Heart right ventricle (tissue), 16 donors: Measurements from ENCODE around the gene MARCHF9. TPM values are rescaled to one million over a fixed set of nuclear protein-coding genes. Genes with fewer than 3 reads are reported as not detected.

Experiments
- ATAC-seq, 8 donors: fragments of 200-7000 bp; cut with Tn5 transposase; one replicate each; pipeline ENCODE4 v1.9.1; 2020; ENCODE audit warnings: mild to moderate bottlenecking in 8 of 8, moderate library complexity in 8 of 8, moderate number of reproducible peaks in 1 of 8
- DNase-seq, 2 donors: peaks; one replicate each; pipeline ENCODE4 v3.0.0-alpha.2; 2020
- H3K27ac ChIP-seq, 10 donors: fragments of 200-600 bp; sonication (generic) in 2 of 10; one replicate each; pipeline versions ENCODE4 v1.5.0 to v1.8.0; 2020 to 2022; ENCODE audit warnings: mild to moderate bottlenecking in 3 of 10
- H3K27me3 ChIP-seq, 7 donors: fragments of 200-600 bp; one replicate each; pipeline ENCODE4 v1.8.0; 2021 to 2022; ENCODE audit warnings: mild to moderate bottlenecking in 2 of 7
- H3K36me3 ChIP-seq, 9 donors: fragments of 200-600 bp; sonication (generic) in 1 of 9; one replicate each; pipeline versions ENCODE4 v1.5.0 to v1.8.0; 2020 to 2022; ENCODE audit warnings: mild to moderate bottlenecking in 2 of 9
- H3K4me1 ChIP-seq, 9 donors: fragments of 200-600 bp; sonication (generic) in 1 of 9; one replicate each; pipeline versions ENCODE4 v1.5.0 to v1.8.0; 2020 to 2022; ENCODE audit warnings: mild to moderate bottlenecking in 4 of 9
- H3K4me3 ChIP-seq, 10 donors: fragments of 200-600 bp; sonication (generic) in 2 of 10; one replicate each; pipeline versions ENCODE4 v1.5.0 to v1.8.0; 2020 to 2022; ENCODE audit warnings: mild to moderate bottlenecking in 7 of 10, moderate library complexity in 2 of 10
- H3K9me3 ChIP-seq, 11 donors: fragments of 200-600 bp in 10 of 11; sonication (generic) in 2 of 11; one replicate each; pipeline versions ENCODE4 v1.5.0 to v1.8.0; 2013 to 2022; ENCODE audit warnings: mild to moderate bottlenecking in 2 of 11, control low read depth in 1 of 11, moderate library complexity in 1 of 11
- CTCF ChIP-seq, 9 donors: fragments of 200-600 bp; sonication (generic) in 2 of 9; IDR thresholded peaks; one replicate each; pipeline versions ENCODE4 v1.5.0 to v1.8.0; 2021 to 2022; ENCODE audit warnings: antibody characterized with exemption in 9 of 9, mild to moderate bottlenecking in 5 of 9, moderate library complexity in 1 of 9
- WGBS, 2 donors: extraction: QIAGEN DNeasy Blood & Tissue Kit; methylation state at CpG; one replicate each; pipeline ENCODE4 v1.1.7; 2013; ENCODE audit warnings: inconsistent platforms in 1 of 2; 5-methylcytosine and 5-hydroxymethylcytosine counted together
- intact Hi-C, 10 donors: fragments of 100-400 bp; cut with DNase I; formaldehyde crosslinking; loops; one replicate each; pipeline versions ENCODE4 v1.11.1 to v1.14.2; 2022
- polyA plus RNA-seq, 2 donors: library from polyadenylated mRNA; stranded (reverse); fragments of 200-250 nt; gene quantifications; one replicate each; pipeline ENCODE4 v1.2.3, GENCODE V29; 2013
- total RNA-seq, 10 donors: library from RNA; stranded (reverse); fragmentation: NEBNext Ultra II Directional in 3 of 10; extraction: Animal tissue kit (Norgen Biotek cat#: 25700) in 3 of 10; gene quantifications; one replicate each; pipeline versions ENCODE4 v1.2.1 to v1.2.4, GENCODE V29; 2021 to 2023
- donor health status: Arrhythmogenic right ventricular cardiomyopathy.
- donor health status: ischemic (EF 13 %, LVEDD 7.1; RV severe dilation, severe dysfunction).
- donor health status: healthy with polysubstance abuse.
- donor health status: DM: no; HTN: yes; CAD: no.
- donor health status: DM: no; HTN: no; CAD: no.
- donor health status: ischemic (EF 25% LVEDD 6.9; RV normal size, moderate dysfunction).
- donor health status: ischemic (EF 25% LVEDD 5.7; RV mildly dilated, moderate dysfunction).
- donor health status: healthy.
- donor health status: DM: yes; HTN: yes; CAD: no.
- donor health status: Ischemic cardiomyopathy.
- donor health status: ischemic (EF 35%, LVEDD 5.7; RV mildly dilated, moderate dysfunction).
- donor health status: nonischemic (EF 11% LVEDD 7.7; RV severe dilation, severe dysfunction).
- donor health status: DM: yes; HTN: yes; CAD: no.
- donor health status: PGD.
- donor health status: ischemic (EF 29% LVEDD 5.4; RV normal size, mild dysfunction).
- donor health status: nonischemic (EF 23%, LVEDD 6.1; RV moderate dilation, normal function).

The MARCHF9 gene
- total and polyA plus RNA-seq, 12 donors: 11.2 to 20.7 (median 13.7) TPM

DNA sequence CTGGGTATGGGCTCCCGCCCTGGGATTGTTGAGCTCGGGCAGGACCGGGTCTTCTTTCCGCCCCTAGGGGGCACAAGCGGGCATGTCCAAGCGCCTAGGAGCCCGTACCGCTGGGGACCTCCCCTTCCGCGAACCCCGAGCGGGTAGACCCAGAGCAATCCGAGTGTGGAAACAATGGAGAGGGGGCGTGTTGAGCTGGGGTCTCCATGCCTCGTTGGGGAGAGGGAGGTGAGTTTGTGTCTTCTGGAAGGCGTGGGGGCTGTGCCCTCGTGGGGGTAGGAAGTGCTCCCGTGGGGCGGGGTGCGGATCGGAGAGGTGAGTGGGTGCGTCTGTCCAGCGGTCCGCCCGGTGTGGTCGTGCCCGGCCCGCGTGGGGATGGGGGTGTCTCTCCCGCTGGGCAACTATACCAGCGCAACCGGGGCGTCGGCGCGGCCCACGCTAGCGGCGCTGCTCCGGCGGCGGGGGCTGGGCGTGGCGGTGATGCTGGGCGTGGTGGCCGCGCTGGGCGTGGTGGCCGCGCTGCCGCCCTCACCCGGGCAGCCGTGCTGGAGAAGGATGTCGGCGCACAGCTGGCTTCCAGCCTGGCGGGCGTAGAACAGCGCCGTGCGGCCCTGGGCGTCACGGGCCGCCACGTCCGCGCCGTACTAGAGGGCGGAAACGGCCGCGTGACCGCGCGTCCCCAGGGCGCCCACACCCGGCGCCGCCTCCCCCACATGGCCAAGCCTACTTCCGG lies 28.6 kb upstream of the MARCHF9 start:
- H3K36me3 ChIP-seq: peaks cover 0 to 59% (median under 1%) of the 10 kb centered on the region in 9 donors
- peak; percentile 70 to 84 (median 81) for ATAC-seq
- peak overlapping the region; percentile 14 to 83 (median 80) for H3K27ac ChIP-seq
- peak; percentile 56 to 82 (median 75) for TF ChIP-seq CTCF (IDR thresholded peaks at IDR 0.05)
- peak; percentile 80 to 81 for DNase-seq
- 7 to 9% methylated on average over 66 to 79 of the region's 79 CpGs for WGBS, 2 donors
- intact Hi-C loops: no loop called here
- peaks cover 0 to 24% (median 14%) of the 10 kb centered on the region in 9 donors for H3K4me1 ChIP-seq
- no peaks in the 10 kb centered on the region for H3K9me3 ChIP-seq
- peaks cover 0 to 25% (median 0%) of the 10 kb centered on the region in 7 donors for H3K27me3 ChIP-seq
- H3K4me3 ChIP-seq: peak overlapping the region; percentile 13 to 76 (median 64)

- H3K36me3 ChIP-seq: peaks cover 0 to 59% (median 0%) of the 10 kb centered on the region in 9 donors
These were observed 27.8 kb upstream of the MARCHF9 start for GRCh38 chr12:57726884-57727757.

DNA sequence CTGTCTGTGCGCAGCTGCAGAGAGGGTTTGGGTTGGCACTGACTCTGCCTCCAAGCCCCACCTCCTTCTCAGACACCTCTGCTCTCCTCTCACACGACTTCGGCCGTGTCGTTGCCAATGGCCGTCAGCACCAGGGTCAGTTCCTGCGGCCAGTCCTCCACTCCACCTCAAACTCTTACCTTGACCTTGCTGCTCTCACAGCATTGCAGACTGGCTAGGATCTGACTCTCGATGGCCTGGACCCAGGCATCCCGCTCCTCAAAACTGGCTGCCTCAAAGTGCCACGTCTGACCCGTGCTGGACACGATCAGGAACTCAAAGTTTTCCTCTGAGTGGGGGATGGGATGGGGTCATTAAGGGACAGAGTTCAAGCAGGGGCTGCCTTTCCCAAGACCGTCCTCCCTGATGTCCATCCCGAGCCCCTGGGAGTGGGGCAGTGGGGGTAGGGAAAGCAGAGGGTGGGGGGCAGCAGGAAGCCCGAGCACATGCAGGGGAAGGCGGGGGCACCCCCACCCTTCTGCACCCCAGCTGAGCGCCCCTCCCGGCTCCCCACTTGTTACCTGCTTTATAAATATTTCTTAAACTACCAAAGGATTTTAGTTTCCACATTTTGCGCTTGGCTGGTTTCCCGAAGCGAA lies 27.0 kb upstream of the MARCHF9 start:
- H3K27ac ChIP-seq: peak overlapping the region in 2 of 10 donors; percentile 81 to 83

More at GRCh38 chr12:57726884-57727757, 27.8 kb upstream of the MARCHF9 start:
- H3K27ac ChIP-seq: peak overlapping the region in 9 of 10 donors; percentile 52 to 83 (median 81)
- DNase-seq: peak in 1 of 2 donors; percentile 65
- peaks cover 0 to 24% (median 14%) of the 10 kb centered on the region in 9 donors for H3K4me1 ChIP-seq
- peak in 7 of 9 donors; percentile 25 to 61 (median 39) for TF ChIP-seq CTCF (IDR thresholded peaks at IDR 0.05)
- peak overlapping the region in 9 of 10 donors; percentile 56 to 76 (median 64) for H3K4me3 ChIP-seq
- H3K9me3 ChIP-seq: no peaks in the 10 kb centered on the region
- peaks cover 0 to 31% (median 3%) of the 10 kb centered on the region in 7 donors for H3K27me3 ChIP-seq
- 18 to 25% methylated on average over 76 of the region's 76 CpGs for WGBS, 2 donors
- intact Hi-C loops: no loop called here
- ATAC-seq: peak; percentile 48 to 61 (median 54)

More for the DNA sequence above, 27.0 kb upstream of the MARCHF9 start:
- Histone ChIP-seq H3K9me3 (no peaks in the 10 kb centered on the region), H3K27me3 (peaks cover 0 to 36% (median 7%) of the 10 kb centered on the region in 7 donors), H3K4me3 (peak overlapping the region in 2 of 10 donors; percentile 61 to 76), H3K36me3 (peaks cover 0 to 65% (median 0%) of the 10 kb centered on the region in 9 donors), H3K4me1 (peaks cover 0 to 24% (median 14%) of the 10 kb centered on the region in 9 donors)
- ATAC-seq: peak in 2 of 8 donors; percentile 1 to 2
- 49 to 53% methylated on average over 21 of the region's 21 CpGs for WGBS, 2 donors
- no peak for TF ChIP-seq CTCF (IDR thresholded peaks at IDR 0.05)
- intact Hi-C loops: no loop called here
- no peak for DNase-seq
